NCI-H1092 (cell line): ENCODE data around the gene RTTN.
"Not testable (repeated sequence)": the region's sequence is repeated elsewhere in the genome, so short reads cannot be mapped to it uniquely, and the experiment has no call there.

Source experiments
- DNase-seq: peaks from one replicate; lab custom pipeline; 2025; lab: John Stamatoyannopoulos, UW

The RTTN gene

DNA sequence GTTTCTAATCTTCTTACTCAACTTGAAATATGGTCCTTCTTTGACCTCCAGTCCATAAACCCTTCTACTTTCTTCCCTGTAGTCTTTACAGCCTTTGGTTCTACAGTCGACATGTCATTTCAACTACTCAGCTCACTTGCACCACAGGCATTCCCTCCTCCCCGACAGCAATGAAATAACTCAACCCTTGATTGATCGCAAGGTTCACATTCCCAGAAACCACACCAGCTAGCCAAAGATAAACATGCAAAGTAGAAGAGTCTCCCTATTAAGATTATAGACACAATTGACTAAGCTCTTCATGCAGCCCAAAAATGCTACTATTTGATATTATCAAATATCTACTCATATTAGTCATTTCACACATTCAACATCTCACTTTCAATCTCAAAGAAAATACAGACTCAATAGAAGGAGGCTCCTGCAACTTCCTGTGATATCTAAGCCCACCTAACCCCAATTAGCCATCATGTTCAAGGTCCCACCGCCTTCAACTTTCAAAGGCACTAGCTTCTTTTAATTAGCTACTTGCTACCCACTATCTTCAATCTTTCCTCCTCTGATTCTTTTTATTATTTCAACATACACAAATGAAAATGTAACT is 50.8 kb downstream of the RTTN start:
- no peak for DNase-seq

DNA sequence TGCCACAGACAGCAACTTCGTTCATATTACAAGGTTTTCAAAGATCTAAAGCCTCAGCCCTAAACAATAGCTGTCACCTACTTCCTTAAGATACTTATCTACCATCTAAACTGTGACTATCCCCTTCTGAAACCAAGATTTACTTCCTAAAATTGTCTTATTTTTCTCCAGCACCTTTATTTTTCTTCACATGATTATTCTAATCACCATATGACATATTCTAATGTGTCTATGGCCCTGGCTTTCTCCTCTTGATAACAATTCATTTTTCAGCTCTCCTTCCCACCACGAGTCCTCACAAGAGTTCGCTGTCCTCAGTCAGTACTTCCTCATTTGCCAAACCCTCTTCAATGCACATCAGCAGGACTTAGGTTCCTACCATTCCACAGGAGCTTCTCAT is 53.9 kb downstream of the RTTN start:
- DNase-seq = no peak

DNA sequence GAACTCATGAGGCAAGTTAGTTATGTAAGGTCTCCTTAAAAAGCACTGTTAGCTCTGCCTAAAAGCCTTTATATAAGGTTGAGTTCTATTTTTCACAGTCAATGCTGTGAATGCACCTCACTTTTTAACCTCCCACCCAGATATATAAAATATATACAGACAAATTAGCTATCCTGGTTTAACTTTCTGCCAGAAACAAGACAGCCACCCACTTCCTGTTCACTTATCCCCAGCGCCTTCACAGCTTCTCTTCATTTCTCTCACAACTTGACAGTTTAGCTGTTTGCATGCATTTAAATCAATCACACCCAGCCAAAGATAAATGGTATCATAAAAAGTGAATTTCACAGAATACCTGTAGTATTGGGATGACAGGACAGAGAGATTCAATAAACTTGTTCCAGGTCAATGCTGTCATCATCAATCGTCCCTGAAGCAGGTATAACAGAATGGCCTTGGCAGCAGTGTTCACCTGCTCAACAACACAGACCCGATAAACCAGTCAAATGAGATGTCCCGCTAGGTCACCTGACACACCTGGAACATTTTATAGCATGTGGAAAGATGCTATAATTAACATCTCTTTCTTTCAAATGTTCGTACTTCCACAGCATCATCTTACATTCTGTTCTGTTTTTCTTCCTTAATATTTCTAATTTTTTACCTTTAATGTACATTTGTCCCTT is 55.7 kb downstream of the RTTN start:
- DNase-seq = no peak

DNA sequence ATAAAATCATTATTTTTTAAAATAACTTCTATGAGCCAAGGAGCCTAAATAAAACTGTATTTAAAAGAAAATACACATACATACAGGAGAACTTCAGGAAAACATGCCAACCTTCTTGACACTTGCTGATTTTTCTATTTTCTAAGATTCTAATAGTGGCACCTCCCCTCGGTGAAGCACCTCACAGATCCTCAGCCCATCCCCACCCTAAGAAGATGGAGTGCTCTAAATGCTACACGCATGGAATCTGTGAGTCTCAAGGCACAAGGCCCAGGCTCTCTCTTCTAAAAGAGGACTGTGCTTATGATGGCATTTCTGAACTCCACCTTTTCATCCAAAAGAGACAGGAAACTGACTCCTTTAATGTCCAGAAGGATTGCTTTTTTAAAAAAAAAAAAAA is 56.3 kb downstream of the RTTN start:
- no peak for DNase-seq

DNA sequence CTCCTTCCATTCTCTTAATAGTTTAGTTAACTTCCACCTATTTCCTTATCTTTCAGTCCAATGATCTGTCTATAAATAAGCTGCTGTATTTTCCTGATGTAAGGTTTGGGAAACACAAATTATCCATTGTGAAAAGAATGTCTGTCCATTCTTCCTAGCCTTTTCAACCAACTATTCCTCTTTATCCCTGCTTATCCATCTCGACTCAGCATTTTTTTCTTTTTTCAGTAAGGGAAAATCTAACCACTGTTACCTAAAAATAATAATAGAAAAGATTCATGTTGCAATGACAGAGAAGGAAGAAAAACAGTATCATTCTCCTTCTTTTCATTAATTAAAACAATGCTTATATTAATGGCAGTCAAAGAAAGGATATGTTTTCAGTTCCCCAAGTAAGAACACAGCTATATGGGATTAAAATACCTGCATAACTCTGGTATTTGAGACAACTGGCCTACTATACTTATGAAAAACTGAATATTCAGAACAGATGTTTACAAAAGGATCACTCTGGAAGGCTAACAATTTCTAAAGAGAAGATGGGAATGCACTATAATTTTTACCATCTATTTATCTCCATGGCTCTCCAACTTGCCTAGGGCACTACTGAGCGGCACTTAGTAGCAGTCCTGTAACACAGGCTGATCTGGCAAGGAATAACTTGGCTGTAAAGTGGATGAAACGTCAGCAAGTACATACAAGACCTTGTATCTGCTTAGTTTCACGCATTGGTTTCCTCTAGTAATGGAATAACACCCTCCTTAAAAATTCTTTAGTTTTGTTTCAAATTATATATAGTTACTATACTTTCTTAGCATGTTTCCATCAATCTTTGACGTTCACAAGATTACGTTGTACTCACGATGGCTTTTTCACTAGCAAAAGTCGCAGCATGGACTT is 57.2 kb downstream of the RTTN start:
- DNase-seq = no peak

DNA sequence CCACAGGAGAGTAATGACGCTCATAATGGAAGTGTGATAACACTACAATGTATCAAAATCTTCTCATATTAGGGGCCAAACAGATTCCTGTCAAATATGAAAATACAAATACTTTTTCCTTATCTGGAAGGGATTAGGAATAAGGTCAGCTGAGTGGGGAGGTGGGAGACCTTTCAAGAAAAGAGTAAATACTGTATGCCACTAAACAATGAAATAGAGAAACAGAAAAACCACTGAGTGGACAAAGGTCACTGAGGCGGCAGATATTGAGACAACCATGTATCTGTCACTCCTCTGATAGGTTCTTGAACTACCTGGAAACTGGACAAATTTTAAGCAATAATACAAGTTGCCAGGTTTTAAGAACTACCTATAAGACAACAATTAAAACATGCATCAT is 59.3 kb downstream of the RTTN start:
- no peak for DNase-seq

DNA sequence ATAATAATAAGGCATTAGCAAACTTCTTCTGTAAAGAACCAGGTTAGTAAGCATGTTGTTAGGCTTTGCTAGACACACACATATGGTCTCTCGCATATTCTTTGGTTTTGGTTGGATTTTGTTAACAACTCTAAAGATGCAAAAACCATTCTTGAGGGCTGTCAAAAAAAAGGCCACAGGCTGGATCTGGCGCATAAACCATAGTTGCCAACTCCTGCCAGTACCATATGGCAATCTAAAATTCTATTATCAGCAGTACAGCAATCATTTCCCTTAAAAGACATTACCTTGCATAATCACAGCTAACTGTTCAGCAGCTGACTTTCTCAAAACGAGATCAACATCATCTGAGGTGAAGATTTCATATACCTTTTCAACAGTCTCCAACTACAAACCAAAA is 63.5 kb downstream of the RTTN start:
- DNase-seq = no peak

DNA sequence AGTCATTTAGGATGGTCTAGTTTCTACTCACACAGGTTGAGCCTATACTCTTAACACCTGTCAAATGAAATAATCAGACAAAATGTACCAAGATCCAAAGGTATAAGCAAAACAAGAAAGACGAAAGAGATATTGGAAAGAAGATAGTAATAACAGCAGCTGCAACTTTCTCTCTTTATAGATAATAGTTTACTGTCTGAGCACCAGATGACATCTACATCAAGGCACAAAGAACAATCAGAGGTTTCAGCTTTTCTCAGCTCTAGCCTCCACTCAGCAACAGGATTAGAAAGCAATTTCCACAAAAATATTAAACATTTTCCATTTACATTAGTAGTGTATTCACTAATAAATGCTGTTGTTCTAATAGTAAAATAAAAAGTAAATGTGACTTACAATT is 66.3 kb downstream of the RTTN start:
- no peak for DNase-seq

DNA sequence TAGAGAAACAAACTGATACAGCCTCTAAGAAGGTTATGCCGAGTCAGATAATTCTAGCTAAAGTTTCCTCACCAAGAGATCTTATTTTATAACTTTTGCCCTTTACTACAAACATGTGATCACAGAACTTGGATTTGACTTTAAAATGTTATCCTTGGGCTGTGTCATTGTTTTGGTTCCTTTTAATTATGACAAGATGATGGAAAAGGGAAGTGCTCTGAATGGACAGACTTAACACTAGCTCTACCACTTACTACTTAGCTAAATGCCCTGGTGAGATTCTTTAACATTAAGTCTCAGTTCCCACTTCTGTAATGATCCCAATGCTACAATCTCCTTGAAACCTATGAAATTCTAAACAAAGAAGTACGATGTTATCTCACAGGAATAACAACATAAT is 69.9 kb downstream of the RTTN start:
- DNase-seq = no peak

DNA sequence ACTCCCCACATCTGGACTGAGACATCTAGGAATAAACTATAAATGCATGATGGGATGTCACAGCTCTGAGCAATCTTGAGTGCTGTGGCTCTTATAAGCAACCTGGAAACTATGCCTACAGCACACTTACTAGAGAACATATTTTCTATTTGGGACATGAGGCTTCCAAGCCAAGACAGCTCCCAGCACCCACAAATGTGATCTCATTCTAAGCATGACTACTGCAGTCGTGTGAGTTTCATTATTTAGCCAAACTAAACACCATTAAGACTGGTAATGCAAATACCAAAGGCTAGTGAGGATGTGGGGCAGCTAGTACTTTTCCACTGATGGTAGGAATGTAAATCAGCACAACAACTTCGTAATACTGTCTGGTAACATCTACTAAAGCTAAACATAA is 72.5 kb downstream of the RTTN start:
- DNase-seq = no peak

DNA sequence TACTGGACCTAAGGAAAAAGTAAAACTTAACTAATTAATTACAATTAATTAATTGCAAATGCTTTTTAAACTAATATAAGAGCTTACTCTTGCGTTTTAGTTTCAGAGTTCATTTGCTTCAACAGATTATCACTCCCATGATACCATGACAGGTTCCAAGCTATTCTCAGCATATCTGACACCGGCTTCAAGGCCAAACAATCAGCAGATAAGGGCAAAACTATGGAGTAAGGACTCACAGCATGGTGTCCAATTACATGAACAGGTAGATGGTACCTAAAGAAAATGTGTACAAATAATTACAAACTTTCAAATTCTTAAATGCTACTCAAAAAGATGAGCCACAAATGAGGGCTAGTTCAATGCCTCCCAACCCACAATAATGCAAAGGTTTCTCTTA is 77.2 kb downstream of the RTTN start:
- DNase-seq = no peak

DNA sequence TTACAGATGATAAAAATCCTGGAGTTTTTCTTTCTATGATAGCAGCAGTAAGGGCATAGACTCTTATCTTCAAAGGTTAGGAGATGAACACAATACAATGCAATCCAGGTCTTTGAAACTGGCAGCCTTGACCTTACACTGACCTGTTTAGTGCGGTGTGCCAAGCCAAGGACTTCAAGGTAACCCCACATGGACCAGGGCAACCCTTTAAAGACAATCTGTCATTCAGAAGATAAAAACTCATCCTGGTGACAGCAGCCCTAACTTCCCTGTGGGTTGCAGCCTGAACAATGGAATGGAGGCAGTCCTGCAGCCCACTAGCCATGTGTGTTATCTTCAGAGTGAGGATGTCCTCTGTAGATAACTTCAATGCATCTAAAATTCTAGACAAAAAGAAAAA is 78.1 kb downstream of the RTTN start:
- no peak for DNase-seq

DNA sequence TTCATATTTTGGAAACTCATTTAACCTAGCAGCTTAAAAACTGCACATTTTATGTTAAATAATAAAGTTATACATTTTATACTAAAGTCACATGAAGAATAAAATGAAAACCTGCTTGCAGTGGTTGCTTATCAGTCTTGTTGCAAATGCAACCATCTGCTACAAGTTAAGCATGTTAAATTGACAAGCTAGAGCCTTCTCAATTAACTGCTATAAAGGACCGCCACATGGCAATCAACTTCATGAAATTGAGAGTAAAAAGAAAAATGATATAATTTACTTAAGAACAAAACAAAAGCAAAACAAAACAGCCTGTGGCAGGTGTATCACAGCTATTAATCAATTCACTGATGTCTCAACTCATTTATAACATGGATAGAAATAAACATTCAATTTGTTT is 78.7 kb downstream of the RTTN start:
- DNase-seq = no peak

DNA sequence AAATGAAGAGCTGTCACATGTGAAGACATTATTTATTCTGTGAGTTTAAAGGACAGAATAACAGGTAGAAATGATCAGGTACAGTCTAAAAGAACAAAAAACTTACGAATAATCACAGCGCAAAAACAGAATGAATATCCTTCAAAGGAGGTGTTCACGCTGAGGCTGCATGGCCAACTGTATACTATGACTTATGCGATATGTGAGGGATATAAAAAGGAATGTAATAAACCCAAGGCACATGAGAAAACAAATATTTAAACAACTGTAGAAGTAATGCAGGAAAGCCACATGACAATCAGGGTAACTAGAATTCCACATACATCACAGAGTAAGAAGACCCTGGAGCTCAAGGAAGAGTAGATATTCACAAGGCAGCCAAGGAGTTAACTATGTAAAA is 81.3 kb downstream of the RTTN start:
- no peak for DNase-seq

DNA sequence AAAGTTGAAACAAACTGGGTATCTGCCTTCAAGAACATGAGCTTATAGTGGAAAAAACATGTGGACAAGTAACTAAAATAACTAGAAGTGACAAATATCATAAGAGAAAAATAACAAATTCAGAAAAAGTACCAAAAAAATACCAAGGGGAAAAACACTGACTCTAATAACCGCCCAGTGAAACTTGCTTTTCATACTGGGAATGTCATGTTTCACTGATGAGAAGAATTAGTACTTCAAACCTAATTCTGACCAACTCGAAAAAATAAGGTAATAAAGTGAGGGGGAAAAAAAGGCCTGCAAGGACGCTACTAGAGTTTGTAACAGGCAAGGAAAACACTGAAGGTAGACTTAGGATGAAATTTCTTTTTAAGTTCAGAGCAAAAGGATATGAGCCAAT is 83.6 kb downstream of the RTTN start:
- DNase-seq = no peak

DNA sequence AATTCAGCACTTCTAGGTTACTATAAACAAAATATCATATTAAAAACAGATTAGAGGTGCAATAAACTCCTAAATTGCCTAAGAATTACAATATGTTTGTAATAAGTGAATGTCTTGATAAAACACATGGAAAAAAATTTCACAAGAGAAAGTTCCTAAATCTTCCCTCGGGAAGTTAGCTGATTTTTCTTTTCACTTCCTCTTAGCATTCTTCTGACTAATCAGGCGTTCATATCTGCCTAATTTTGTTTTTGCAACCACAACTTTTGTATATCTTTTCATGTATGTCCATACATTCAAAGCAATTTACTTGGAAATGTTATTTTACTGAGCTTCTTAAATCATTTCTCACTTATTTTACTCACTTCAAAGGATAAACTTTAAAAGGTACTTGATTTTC is 88.5 kb downstream of the RTTN start:
- no peak for DNase-seq

DNA sequence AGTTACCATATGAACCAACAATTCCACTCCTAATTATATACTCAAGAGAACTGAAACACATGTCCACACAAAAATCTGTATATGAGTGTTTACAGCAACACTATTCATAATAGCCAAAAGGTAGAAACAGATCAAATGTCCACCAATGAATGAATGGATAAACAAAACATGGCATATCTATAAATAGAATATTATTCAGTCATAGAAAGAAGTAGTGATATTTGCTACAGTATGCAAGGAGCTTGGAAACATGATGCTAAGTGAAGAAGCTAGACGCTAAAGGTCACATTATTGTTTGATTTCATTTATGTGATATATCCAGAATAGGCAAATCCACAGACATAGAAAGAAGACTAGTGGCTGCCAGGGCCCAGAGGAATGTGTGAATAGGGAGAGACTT is 92.0 kb downstream of the RTTN start:
- no peak for DNase-seq

DNA sequence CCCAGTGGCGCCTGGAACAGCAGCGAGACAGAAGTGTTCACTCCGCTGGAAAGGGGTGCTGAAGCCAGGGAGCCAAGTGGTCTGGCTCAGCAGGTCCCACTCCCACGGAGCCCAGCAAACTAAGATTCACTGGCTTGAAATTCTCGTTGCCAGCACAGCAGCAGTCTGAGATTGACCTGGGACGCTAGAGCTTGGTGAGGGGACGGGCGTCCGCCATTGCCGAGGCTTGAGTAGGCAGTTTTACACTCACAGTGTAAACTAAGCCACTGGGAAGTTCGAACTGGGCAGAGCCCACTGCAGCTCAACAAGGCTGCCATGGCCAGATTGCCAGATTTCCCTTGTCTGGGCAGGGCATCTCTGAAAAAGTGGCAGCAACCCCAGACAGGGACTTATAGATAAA is 94.8 kb downstream of the RTTN start:
- no peak for DNase-seq

DNA sequence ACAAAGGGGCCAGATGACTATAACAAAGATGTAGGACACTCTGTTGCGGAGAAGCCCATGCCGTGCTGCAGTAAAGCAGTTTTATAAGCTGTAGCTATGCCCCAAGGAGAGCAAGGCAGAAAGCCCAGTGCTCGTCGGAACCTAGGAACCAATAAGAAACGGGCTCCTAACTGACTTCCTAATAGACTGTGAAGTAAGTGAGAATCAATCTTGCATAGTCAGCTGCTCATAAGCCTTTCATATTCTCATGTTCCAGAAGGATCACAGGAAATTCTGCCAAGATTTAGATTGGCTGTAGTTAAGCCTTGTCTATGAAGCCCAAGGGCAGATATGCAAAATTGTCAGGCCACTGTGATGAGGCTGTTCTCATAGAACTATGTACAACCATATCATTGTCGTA is 98.4 kb downstream of the RTTN start:
- DNase-seq = no peak

DNA sequence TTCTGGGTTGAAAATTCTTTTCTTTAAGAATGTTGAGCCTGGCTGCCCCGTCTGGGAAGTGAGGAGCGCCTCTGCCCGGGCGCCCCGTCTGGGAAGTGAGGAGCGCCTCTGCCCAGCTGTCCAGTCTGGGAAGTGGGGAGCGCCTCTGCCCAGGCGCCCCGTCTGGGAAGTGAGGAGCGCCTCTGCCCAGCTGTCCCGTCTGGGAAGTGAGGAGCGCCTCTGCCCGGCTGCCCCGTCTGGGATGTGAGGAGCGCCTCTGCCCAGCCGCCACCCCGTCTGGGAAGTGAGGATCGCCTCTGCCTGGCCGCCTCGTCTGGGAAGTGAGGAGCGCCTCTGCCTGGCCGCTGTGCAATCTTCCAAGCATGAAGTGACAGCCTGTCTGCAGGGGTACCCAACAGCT is 102.6 kb downstream of the RTTN start:
- not testable (repeated sequence) for DNase-seq

DNA sequence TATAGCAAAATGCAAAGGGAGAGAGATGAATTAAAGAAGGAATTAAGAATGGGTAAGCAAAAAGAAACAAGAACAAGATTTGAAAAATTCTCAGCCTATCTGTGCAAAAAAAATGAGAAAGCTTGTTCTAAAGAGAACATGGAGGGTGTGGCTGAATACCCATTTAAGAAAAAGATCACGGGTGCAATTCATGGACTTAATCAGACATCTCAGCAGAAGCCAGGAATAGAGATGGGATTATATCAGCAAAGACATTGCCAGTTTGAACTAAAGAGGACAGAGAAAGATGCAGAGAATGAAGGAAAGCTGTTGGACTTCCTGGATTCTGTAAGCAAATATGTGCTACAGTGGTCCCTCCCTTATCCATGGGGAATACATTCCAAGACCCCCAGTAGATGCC is 115.6 kb downstream of the RTTN start:
- no peak for DNase-seq

DNA sequence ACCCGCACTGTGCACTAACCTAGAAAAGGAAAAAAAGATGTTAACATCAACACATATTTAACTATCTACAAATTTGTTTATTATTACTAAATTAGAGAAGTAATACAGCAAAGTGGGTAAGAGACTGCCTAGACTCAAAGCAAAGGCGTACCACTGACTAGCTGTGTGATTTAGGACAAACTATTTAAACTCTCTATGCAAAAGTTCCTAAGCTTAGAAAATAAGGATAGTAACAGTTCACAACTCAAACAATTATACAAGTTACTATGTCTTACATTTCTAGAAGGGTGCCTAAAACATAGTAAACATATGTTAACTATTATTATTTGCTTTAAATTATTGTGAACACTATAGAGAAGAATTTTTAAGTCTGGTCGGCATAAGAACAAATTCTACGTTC is 119.4 kb downstream of the RTTN start:
- no peak for DNase-seq

DNA sequence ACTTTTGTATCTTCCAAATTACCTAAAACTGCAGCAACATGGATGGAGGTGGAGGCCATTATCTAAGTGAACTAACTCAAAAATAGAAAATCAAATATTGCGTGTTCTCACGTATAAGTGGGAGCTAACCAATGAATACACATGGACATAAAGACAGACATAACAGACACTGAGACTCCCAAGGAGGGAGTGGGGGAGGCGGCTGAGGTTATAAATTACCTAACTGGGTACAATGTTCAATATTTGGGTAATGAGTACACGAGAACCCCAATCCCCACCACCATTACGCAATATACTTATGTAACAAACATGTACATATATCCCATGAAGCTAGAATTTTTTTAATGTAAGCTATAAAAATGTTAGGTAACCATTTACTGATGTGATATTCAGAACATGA is 119.8 kb downstream of the RTTN start:
- no peak for DNase-seq
